Endodermal cell (in vitro differentiated cells): Measurements from ENCODE around the gene FBXW7. TPM values are rescaled to one million over a fixed set of nuclear protein-coding genes. Genes with fewer than 3 reads are reported as not detected.

Experiments used
- DNase-seq: peaks from one replicate; pipeline ENCODE4 v3.0.0-alpha.2; 2017
- H3K27ac ChIP-seq: 2 replicates; pipeline ENCODE4 v1.5.1; 2013; ENCODE audit warnings: mild to moderate bottlenecking, low read depth, low read length, moderate library complexity
- H3K27me3 ChIP-seq: 2 replicates; pipeline ENCODE4 v1.6.1; 2013; ENCODE audit warnings: mild to moderate bottlenecking, low read length, moderate library complexity; ENCODE audit not compliant: insufficient read depth, control insufficient read depth, poor library complexity, severe bottlenecking
- H3K36me3 ChIP-seq: 2 replicates; pipeline ENCODE4 v1.7.0; 2013; ENCODE audit warnings: mild to moderate bottlenecking, low read length, moderate library complexity; ENCODE audit not compliant: control insufficient read depth, insufficient read depth
- H3K4me1 ChIP-seq: one replicate; pipeline ENCODE4 v1.7.0; 2013; ENCODE audit warnings: low read length; ENCODE audit not compliant: control insufficient read depth, insufficient read depth
- H3K4me3 ChIP-seq: 2 replicates; pipeline ENCODE4 v1.5.1; 2013; ENCODE audit warnings: mild to moderate bottlenecking, low read length, moderate library complexity
- H3K9ac ChIP-seq: 2 replicates; pipeline ENCODE4 v1.6.1; 2013; ENCODE audit warnings: mild to moderate bottlenecking, low read length, moderate library complexity; ENCODE audit not compliant: poor library complexity, severe bottlenecking; ENCODE audit errors: extremely low read depth
- H3K9me3 ChIP-seq: 2 replicates; pipeline ENCODE4 v1.6.1; 2013; ENCODE audit warnings: mild to moderate bottlenecking, low read length, moderate library complexity; ENCODE audit not compliant: control insufficient read depth
- H3K27ac Mint-ChIP-seq: 2 replicates; pipeline ENCODE4 v1.8.0; 2020; ENCODE audit warnings: mixed read lengths
- H3K27me3 Mint-ChIP-seq: 2 replicates; pipeline ENCODE4 v1.8.0; 2021; ENCODE audit warnings: mild to moderate bottlenecking, mixed read lengths; ENCODE audit not compliant: insufficient read depth
- H3K36me3 Mint-ChIP-seq: 2 replicates; pipeline ENCODE4 v1.8.0; 2020; ENCODE audit warnings: low read depth, mixed read lengths
- H3K4me1 Mint-ChIP-seq: 2 replicates; pipeline ENCODE4 v1.8.0; 2020; ENCODE audit warnings: mixed read lengths
- H3K4me3 Mint-ChIP-seq: 2 replicates; pipeline ENCODE4 v1.8.0; 2020; ENCODE audit warnings: mild to moderate bottlenecking, moderate library complexity, mixed read lengths
- H3K9me3 Mint-ChIP-seq: 2 replicates; pipeline ENCODE4 v1.8.0; 2020; ENCODE audit warnings: mild to moderate bottlenecking, mixed read lengths
- WGBS, 2 experiments: methylation state at CpG; one replicate each; pipeline versions ENCODE4 v1.1.5 to v1.1.7; 2013; ENCODE audit warnings: missing lambda C conversion rate in 2 of 2, mixed read lengths in 1 of 2; ENCODE audit not compliant: insufficient coverage in 1 of 2, insufficient read length in 1 of 2; 5-methylcytosine and 5-hydroxymethylcytosine counted together
- total RNA-seq, 2 donors: library from RNA; stranded (reverse); fragmentation: NEBNext Ultra II Directional in 1 of 2; extraction: Animal tissue kit (Norgen Biotek cat#: 25700) in 1 of 2; gene quantifications; 2 replicates in 1 of 2; 3 replicates in 1 of 2; pipeline ENCODE4 v1.2.1, GENCODE V29; 2021
- TF ChIP-seq, protein P1 (sequence below): fragments of 200-600 bp; sonication (generic); conservative IDR thresholded peaks from 2 replicates; pipeline ENCODE4 v1.5.0; 2021; ENCODE audit warnings: antibody characterized with exemption, mild to moderate bottlenecking

The FBXW7 gene
- total RNA-seq, 2 donors from 2014 or later = 34.3 to 34.4 TPM

- H3K9ac ChIP-seq = no peak overlapping the region
- no peak overlapping the region for H3K4me3 Mint-ChIP-seq
These were observed 171.5 kb downstream of the FBXW7 start for GRCh38 chr4:152364383-152364782.

GRCh38 chr4:152363904-152364303 is 172.0 kb downstream of the FBXW7 start:
- Mint-ChIP-seq H3K36me3 (peaks cover 7% of the 10 kb centered on the region), H3K27ac (no peak overlapping the region), H3K9me3 (peaks cover 4% of the 10 kb centered on the region), H3K27me3 (no peaks in the 10 kb centered on the region), H3K4me1 (no peaks in the 10 kb centered on the region), H3K4me3 (no peak overlapping the region)
- Histone ChIP-seq H3K4me3 (no peak overlapping the region), H3K27me3 (no peaks in the 10 kb centered on the region), H3K9me3 (no peaks in the 10 kb centered on the region), H3K27ac (no peak overlapping the region), H3K36me3 (peaks cover 6% of the 10 kb centered on the region), H3K4me1 (no peaks in the 10 kb centered on the region), H3K9ac (no peak overlapping the region)
- TF ChIP-seq, protein P1, sequence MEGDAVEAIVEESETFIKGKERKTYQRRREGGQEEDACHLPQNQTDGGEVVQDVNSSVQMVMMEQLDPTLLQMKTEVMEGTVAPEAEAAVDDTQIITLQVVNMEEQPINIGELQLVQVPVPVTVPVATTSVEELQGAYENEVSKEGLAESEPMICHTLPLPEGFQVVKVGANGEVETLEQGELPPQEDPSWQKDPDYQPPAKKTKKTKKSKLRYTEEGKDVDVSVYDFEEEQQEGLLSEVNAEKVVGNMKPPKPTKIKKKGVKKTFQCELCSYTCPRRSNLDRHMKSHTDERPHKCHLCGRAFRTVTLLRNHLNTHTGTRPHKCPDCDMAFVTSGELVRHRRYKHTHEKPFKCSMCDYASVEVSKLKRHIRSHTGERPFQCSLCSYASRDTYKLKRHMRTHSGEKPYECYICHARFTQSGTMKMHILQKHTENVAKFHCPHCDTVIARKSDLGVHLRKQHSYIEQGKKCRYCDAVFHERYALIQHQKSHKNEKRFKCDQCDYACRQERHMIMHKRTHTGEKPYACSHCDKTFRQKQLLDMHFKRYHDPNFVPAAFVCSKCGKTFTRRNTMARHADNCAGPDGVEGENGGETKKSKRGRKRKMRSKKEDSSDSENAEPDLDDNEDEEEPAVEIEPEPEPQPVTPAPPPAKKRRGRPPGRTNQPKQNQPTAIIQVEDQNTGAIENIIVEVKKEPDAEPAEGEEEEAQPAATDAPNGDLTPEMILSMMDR = no peak
- WGBS, 2 experiments = 90 to 91% methylated on average over 2 of the region's 2 CpGs
- DNase-seq = no peak

More at GRCh38 chr4:152364383-152364782, 171.5 kb downstream of the FBXW7 start:
- Histone ChIP-seq H3K4me1 (no peaks in the 10 kb centered on the region), H3K27me3 (no peaks in the 10 kb centered on the region), H3K36me3 (peaks cover 3% of the 10 kb centered on the region), H3K27ac (no peak overlapping the region), H3K4me3 (no peak overlapping the region), H3K9me3 (no peaks in the 10 kb centered on the region)
- Mint-ChIP-seq H3K27ac (no peak overlapping the region), H3K9me3 (peaks cover 4% of the 10 kb centered on the region), H3K36me3 (peaks cover 7% of the 10 kb centered on the region), H3K4me1 (no peaks in the 10 kb centered on the region), H3K27me3 (no peaks in the 10 kb centered on the region)
- DNase-seq = no peak
- TF ChIP-seq, protein P1 = no peak
- 89% methylated on average over 1 of the region's 1 CpG; no CpG with 5 or more reads in 1 of the 2 experiments for WGBS, 2 experiments

- Histone ChIP-seq H3K27ac (no peak overlapping the region), H3K27me3 (no peaks in the 10 kb centered on the region), H3K4me1 (no peaks in the 10 kb centered on the region), H3K9ac (no peak overlapping the region), H3K9me3 (no peaks in the 10 kb centered on the region), H3K4me3 (no peak overlapping the region), H3K36me3 (peaks cover 6% of the 10 kb centered on the region)
- peaks cover 4% of the 10 kb centered on the region for H3K9me3 Mint-ChIP-seq
- no peak overlapping the region for H3K27ac Mint-ChIP-seq
- no peak for DNase-seq
- H3K4me3 Mint-ChIP-seq = no peak overlapping the region
- TF ChIP-seq, protein P1 = no peak
- H3K4me1 Mint-ChIP-seq = no peaks in the 10 kb centered on the region
- no peaks in the 10 kb centered on the region for H3K27me3 Mint-ChIP-seq
- H3K36me3 Mint-ChIP-seq = peaks cover 7% of the 10 kb centered on the region
These were observed 172.8 kb downstream of the FBXW7 start for GRCh38 chr4:152363086-152363485.
